NB4 (cell line): Measurements from ENCODE around the gene PIGO.

ENCODE experiments used
- DNase-seq: peaks from one replicate; pipeline ENCODE4 v3.0.0; 2010; ENCODE audit warnings: low read depth
- H3K4me3 ChIP-seq: one replicate; pipeline ENCODE4 v1.5.1; 2011; ENCODE audit warnings: mild to moderate bottlenecking, low read depth, low read length, moderate library complexity
- CTCF ChIP-seq: IDR thresholded peaks from one replicate; pipeline ENCODE4 v1.5.1; 2012; ENCODE audit warnings: low read depth, low read length
- MAX ChIP-seq: IDR thresholded peaks from 2 replicates; pipeline ENCODE4 v1.6.1; 2011; ENCODE audit warnings: low read depth, low read length
- MYC ChIP-seq: IDR thresholded peaks from 2 replicates; pipeline ENCODE4 v1.6.1; 2011; ENCODE audit warnings: low read depth, low read length
- POLR2A ChIP-seq: IDR thresholded peaks from 2 replicates; pipeline ENCODE4 v1.6.1; 2011; ENCODE audit warnings: mild to moderate bottlenecking; ENCODE audit not compliant: insufficient read length; ENCODE audit errors: extremely low read depth

The PIGO gene

GRCh38 chr9:35134920-35135319, 38.5 kb upstream of the PIGO start:
- no peak overlapping the region for H3K4me3 ChIP-seq
- DNase-seq, result no peak
- no peak for TF ChIP-seq POLR2A

DNA sequence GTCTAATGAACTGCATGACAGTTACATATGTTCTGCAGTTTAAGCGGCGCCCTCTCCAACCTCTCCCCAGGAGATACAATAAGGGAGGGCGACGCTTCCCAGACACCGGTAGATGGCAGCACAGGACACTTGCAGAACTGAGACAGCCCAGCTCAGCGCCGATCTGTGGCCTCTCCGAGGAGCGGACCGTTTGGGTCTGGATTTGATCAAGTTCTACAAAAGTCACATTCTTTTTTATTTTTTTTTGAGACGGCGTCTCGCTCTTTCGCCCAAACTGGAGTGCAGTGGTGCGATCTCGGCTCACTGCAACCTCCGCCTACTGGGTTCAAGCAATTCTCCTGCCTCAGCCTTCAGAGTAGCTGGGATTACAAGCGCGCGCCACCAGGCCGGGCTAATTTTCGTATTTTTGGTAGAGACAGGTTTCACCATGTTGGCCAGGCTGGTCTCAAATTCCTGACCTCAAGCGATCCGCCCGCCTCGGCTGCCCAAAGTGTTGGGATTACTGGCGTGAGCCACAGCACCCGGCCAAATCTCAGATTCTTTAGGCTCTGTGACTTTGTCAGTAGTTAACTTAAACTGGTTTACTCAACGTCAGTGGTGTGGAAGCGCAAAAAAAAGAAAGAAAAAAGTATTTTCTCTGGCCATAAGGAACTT, 20.6 kb upstream of the PIGO start:
- peak; percentile 97 for DNase-seq
- TF ChIP-seq MYC, result peak; percentile 66
- peak; percentile 99 for TF ChIP-seq CTCF
- TF ChIP-seq MAX, result peak; percentile 42; the same call in 1 of the 2 replicates
- no peak for TF ChIP-seq POLR2A
- H3K4me3 ChIP-seq, result no peak overlapping the region

DNA sequence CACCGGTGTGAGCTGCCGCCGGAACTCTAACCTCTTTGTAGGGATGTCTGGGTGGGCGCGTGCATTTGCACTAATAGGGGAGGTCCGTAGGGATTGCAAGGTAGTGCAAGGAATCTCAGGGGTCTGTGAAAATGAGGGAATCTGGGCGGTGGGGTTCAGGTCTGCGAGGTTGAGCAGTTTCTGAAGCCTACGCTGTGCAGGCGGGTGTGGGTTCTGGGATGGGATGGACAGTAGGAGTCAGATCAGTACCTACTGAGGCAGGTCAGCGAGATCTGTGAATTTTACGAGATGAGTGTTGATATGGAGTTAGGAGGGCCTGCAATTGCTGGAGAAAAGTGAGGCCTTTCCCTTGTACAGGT, 20.1 kb upstream of the PIGO start:
- H3K4me3 ChIP-seq, result peak overlapping the region; percentile 68
- TF ChIP-seq MAX (no peak), POLR2A (no peak), CTCF (no peak), MYC (no peak)
- no peak for DNase-seq

- peak within 1 kb of the TSS; percentile 68 for H3K4me3 ChIP-seq
- DNase-seq, result peak; percentile 99
- TF ChIP-seq POLR2A (peak; percentile 45), MAX (peak; percentile 99), CTCF (no peak), MYC (peak; percentile 78; the same call in 1 of the 2 replicates)
These were observed 19.5 kb upstream of the PIGO start, which contains the start of gene ATOSB for GRCh38 chr9:35115680-35116538. Gene ATOSB, minus strand, starts transcription at chr9:35115862. Its CDS starts 7,588 bp downstream, at chr9:35108274.

- TF ChIP-seq MYC, result peak; percentile 46; the same call in 1 of the 2 replicates
- no peak for TF ChIP-seq POLR2A
- TF ChIP-seq MAX, result no peak
- peak overlapping the region; percentile 68 for H3K4me3 ChIP-seq
- peak; percentile 100 for DNase-seq
These were observed 18.6 kb upstream of the PIGO start for GRCh38 chr9:35114840-35115628.

GRCh38 chr9:35114113-35114839, 17.9 kb upstream of the PIGO start:
- peak; percentile 25 for TF ChIP-seq MYC
- no peak for TF ChIP-seq MAX
- H3K4me3 ChIP-seq, result peak overlapping the region; percentile 68
- peak; percentile 99 for DNase-seq
